CD14-positive monocyte (primary cell): ENCODE measurements around the gene LIMA1. TPM values are rescaled to one million over a fixed set of nuclear protein-coding genes. Genes with fewer than 3 reads are reported as not detected.
"Not testable (repeated sequence)": the region's sequence is repeated elsewhere in the genome, so short reads cannot be mapped to it uniquely, and the experiment has no call there.

Experiments
- DNase-seq, 3 donors: peaks; one replicate each; pipeline ENCODE4 v3.0.0-alpha.2; 2011 to 2022
- H2AFZ ChIP-seq: 2 replicates; pipeline ENCODE4 v1.6.0; 2012; ENCODE audit warnings: mild to moderate bottlenecking, low read depth, low read length, inconsistent platforms; ENCODE audit not compliant: insufficient read depth, poor library complexity, severe bottlenecking
- H3K27ac ChIP-seq, 2 donors: 1 replicate in 1 of 2; 2 replicates in 1 of 2; pipeline ENCODE4 v1.5.1; 2012 to 2013; ENCODE audit warnings: low read length in 2 of 2, control low read depth in 1 of 2, inconsistent platforms in 1 of 2, low read depth in 1 of 2, mild to moderate bottlenecking in 1 of 2
- H3K27me3 ChIP-seq, 2 donors: one replicate each; pipeline versions ENCODE4 v1.6.0 to v1.6.1; 2011 to 2013; ENCODE audit warnings: low read length in 2 of 2; ENCODE audit not compliant: control insufficient read depth in 2 of 2, insufficient read depth in 2 of 2
- H3K36me3 ChIP-seq, 2 donors: replicated peaks in 1 of 2; 1 replicate in 1 of 2; 2 replicates in 1 of 2; pipeline versions ENCODE4 v1.5.1 to v1.6.1; 2012 to 2013; ENCODE audit warnings: low read length in 2 of 2, control low read depth in 1 of 2, inconsistent platforms in 1 of 2, mild to moderate bottlenecking in 1 of 2; ENCODE audit not compliant: insufficient read depth in 2 of 2, control insufficient read depth in 1 of 2
- H3K4me1 ChIP-seq, 2 donors: 1 replicate in 1 of 2; 2 replicates in 1 of 2; pipeline versions ENCODE4 v1.5.1 to v1.6.1; 2012 to 2013; ENCODE audit warnings: low read length in 2 of 2, control low read depth in 1 of 2, inconsistent platforms in 1 of 2, mild to moderate bottlenecking in 1 of 2, moderate library complexity in 1 of 2; ENCODE audit not compliant: insufficient read depth in 2 of 2, control insufficient read depth in 1 of 2
- H3K4me2 ChIP-seq: replicated peaks from 2 replicates; pipeline ENCODE3; 2012; ENCODE audit warnings: low read length, moderate library complexity, mild to moderate bottlenecking; ENCODE audit not compliant: poor library complexity, severe bottlenecking; ENCODE audit errors: extremely low read depth
- H3K4me3 ChIP-seq, 3 experiments: fragments of 200-600 bp in 1 of 3; sonication (generic) in 1 of 3; replicated peaks in 1 of 3; 1 replicate in 2 of 3; 2 replicates in 1 of 3; pipeline ENCODE4 v1.5.1; 2011 to 2013; ENCODE audit warnings: low read length in 3 of 3, mild to moderate bottlenecking in 3 of 3, control low read depth in 2 of 3, low read depth in 2 of 3, inconsistent platforms in 1 of 3, moderate library complexity in 1 of 3
- H3K79me2 ChIP-seq: 2 replicates; pipeline ENCODE4 v1.6.0; 2012; ENCODE audit warnings: mild to moderate bottlenecking, control low read depth, inconsistent platforms, low read length, moderate library complexity; ENCODE audit not compliant: insufficient read depth
- H3K9ac ChIP-seq: 2 replicates; pipeline ENCODE4 v1.6.0; 2017; ENCODE audit warnings: low read length, mild to moderate bottlenecking; ENCODE audit not compliant: insufficient read depth, poor library complexity, severe bottlenecking
- H3K9me3 ChIP-seq, 2 donors: replicated peaks in 1 of 2; 1 replicate in 1 of 2; 2 replicates in 1 of 2; pipeline versions ENCODE4 v1.5.1 to v1.6.1; 2012 to 2013; ENCODE audit warnings: low read length in 2 of 2, control low read depth in 1 of 2; ENCODE audit not compliant: control insufficient read depth in 1 of 2, insufficient read depth in 1 of 2
- H4K20me1 ChIP-seq: 2 replicates; pipeline ENCODE4 v1.6.0; 2012; ENCODE audit warnings: mild to moderate bottlenecking, low read length, control low read depth, moderate library complexity; ENCODE audit not compliant: insufficient read depth
- H3K27ac Mint-ChIP-seq, 7 donors: one replicate each; pipeline ENCODE4 v1.8.0; 2020; ENCODE audit warnings: mild to moderate bottlenecking in 7 of 7, mixed read lengths in 7 of 7, moderate library complexity in 6 of 7, inconsistent platforms in 2 of 7
- H3K27me3 Mint-ChIP-seq, 3 donors: one replicate each; pipeline ENCODE4 v1.8.0; 2021 to 2022; ENCODE audit warnings: low read depth in 3 of 3, mild to moderate bottlenecking in 3 of 3, mixed read lengths in 3 of 3, moderate library complexity in 3 of 3, inconsistent platforms in 1 of 3
- H3K36me3 Mint-ChIP-seq, 2 donors: one replicate each; pipeline ENCODE4 v1.8.0; 2020; ENCODE audit warnings: mixed read lengths in 2 of 2, inconsistent platforms in 1 of 2, mild to moderate bottlenecking in 1 of 2
- H3K4me1 Mint-ChIP-seq: one replicate; pipeline ENCODE4 v1.8.0; 2020; ENCODE audit warnings: mild to moderate bottlenecking, mixed read lengths
- H3K4me3 Mint-ChIP-seq, 2 donors: one replicate each; pipeline ENCODE4 v1.8.0; 2020; ENCODE audit warnings: mild to moderate bottlenecking in 2 of 2, mixed read lengths in 2 of 2, moderate library complexity in 1 of 2
- H3K9me3 Mint-ChIP-seq, 7 donors: one replicate each; pipeline ENCODE4 v1.8.0; 2020 to 2022; ENCODE audit warnings: mixed read lengths in 7 of 7, mild to moderate bottlenecking in 6 of 7, moderate library complexity in 6 of 7, inconsistent platforms in 2 of 7
- CTCF ChIP-seq: fragments of 200-600 bp; IDR thresholded peaks from one replicate; pipeline ENCODE4 v1.8.0; 2022; ENCODE audit warnings: antibody characterized with exemption, mild to moderate bottlenecking
- WGBS: methylation state at CpG from one replicate; pipeline ENCODE4 v1.1.5; 2013; ENCODE audit warnings: missing lambda C conversion rate; ENCODE audit not compliant: insufficient coverage; 5-methylcytosine and 5-hydroxymethylcytosine counted together
- intact Hi-C, 2 donors: fragments of 100-400 bp; cut with micrococcal nuclease; formaldehyde crosslinking; loops; one replicate each; pipeline versions ENCODE4 v1.15.0 to v1.15.1; 2023
- polyA plus RNA-seq, 3 donors: library from polyadenylated mRNA; depleted of rRNA in 1 of 3; unstranded in 2 of 3; stranded (reverse) in 1 of 3; fragments of 300-500 nt in 2 of 3; fragments of >200 nt in 1 of 3; fragmentation: Illumina TruSeq in 2 of 3; gene quantifications; 1 replicate in 2 of 3; 2 replicates in 1 of 3; pipeline ENCODE4 v1.2.3, GENCODE V29; 2012 to 2021

LIMA1 gene
- polyA plus RNA-seq, 3 donors = 0.24 to 0.62 (median 0.51) TPM

DNA sequence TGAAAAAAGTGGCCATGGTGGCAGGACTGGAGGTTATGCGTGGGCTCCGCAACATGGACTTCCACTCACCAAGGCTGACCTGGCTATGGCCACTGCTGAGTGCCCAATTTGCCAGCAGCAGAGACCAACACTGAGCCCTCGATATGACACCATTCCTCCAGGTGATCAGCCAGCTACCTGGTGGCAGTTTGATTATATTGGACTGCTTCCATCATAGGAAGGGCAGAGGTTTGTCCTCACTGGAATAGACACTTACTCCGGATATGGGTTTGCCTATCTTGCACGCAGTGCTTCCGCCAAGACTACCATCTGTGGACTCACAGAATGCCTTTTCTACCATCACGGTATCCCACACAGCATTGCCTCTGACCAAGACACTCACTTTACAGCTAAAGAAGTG, 40.8 kb upstream of the LIMA1 start:
- intact Hi-C loops, H3K79me2 ChIP-seq, H3K9ac ChIP-seq, H3K36me3 Mint-ChIP-seq, DNase-seq, H3K27ac ChIP-seq, H3K27ac Mint-ChIP-seq, H3K4me3 ChIP-seq, H3K4me3 Mint-ChIP-seq, H3K27me3 ChIP-seq, H3K9me3 ChIP-seq, H4K20me1 ChIP-seq, H3K4me2 ChIP-seq, H3K4me1 Mint-ChIP-seq, H3K4me1 ChIP-seq, H2AFZ ChIP-seq, H3K9me3 Mint-ChIP-seq, H3K36me3 ChIP-seq, H3K27me3 Mint-ChIP-seq: not testable (repeated sequence)
- WGBS = 95% methylated on average over 7 of the region's 7 CpGs

DNA sequence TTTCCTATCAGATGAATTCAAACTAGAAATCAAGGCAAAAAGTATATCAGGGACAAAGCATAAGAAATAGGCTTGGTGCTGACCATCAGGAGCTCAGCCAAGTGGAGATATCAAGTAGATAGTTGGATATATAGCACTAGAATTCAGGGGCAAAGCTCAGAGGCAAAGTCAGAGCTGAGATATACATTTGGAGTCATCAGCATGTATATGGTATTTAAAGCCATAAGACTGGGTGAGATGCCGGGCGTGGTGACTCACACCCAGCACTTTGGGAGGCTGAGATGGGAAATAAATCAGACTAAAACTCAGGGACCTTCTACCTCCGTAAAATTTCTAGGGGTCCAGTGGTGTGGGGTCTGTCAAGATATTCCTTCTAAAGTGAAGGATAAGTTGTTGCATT, 38.9 kb upstream of the LIMA1 start:
- H3K9ac ChIP-seq = no peak overlapping the region

More for the DNA sequence above, 38.9 kb upstream of the LIMA1 start:
- intact Hi-C loops = no loop called here
- Histone ChIP-seq H3K4me3 (no peak overlapping the region), H4K20me1 (no peaks in the 10 kb centered on the region), H2AFZ (no peak overlapping the region), H3K4me2 (no peak overlapping the region), H3K36me3 (no peaks in the 10 kb centered on the region), H3K9me3 (no peaks in the 10 kb centered on the region), H3K27me3 (no peaks in the 10 kb centered on the region), H3K27ac (no peak overlapping the region), H3K79me2 (no peaks in the 10 kb centered on the region), H3K4me1 (no peaks in the 10 kb centered on the region)
- Mint-ChIP-seq H3K27ac (no peak overlapping the region), H3K4me3 (no peak overlapping the region), H3K27me3 (peaks cover 0 to 1% (median 0%) of the 10 kb centered on the region in 3 donors), H3K36me3 (peaks cover 0 to 2% of the 10 kb centered on the region in 2 donors), H3K9me3 (peaks cover 0 to 7% (median 2%) of the 10 kb centered on the region in 7 donors), H3K4me1 (peaks cover 5% of the 10 kb centered on the region)
- DNase-seq = no peak
- 94% methylated on average over 2 of the region's 3 CpGs for WGBS
- TF ChIP-seq CTCF = no peak
